Measurements from ENCODE around the gene PKNOX2.

DNA sequence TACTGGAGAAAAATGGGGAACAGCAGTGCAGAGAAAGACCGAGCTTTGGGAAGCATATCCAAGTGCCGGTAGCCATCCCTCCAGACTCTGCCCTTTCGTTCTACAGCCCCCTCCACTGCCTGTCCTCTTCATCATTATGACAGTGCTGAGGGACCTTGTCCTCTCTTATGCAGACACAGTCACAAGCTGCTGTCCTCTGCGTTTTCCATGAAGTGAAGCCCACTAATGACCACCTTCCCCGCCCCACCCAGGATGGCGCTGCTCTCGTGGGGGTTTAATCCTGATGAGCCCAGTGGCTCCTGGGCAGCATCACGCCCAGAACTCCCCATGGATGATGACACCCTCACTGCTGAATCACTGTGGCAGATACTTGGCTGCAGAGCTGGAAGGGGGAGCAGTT, 157.7 kb downstream of the PKNOX2 start:
- TF ChIP-seq, protein P1, sequence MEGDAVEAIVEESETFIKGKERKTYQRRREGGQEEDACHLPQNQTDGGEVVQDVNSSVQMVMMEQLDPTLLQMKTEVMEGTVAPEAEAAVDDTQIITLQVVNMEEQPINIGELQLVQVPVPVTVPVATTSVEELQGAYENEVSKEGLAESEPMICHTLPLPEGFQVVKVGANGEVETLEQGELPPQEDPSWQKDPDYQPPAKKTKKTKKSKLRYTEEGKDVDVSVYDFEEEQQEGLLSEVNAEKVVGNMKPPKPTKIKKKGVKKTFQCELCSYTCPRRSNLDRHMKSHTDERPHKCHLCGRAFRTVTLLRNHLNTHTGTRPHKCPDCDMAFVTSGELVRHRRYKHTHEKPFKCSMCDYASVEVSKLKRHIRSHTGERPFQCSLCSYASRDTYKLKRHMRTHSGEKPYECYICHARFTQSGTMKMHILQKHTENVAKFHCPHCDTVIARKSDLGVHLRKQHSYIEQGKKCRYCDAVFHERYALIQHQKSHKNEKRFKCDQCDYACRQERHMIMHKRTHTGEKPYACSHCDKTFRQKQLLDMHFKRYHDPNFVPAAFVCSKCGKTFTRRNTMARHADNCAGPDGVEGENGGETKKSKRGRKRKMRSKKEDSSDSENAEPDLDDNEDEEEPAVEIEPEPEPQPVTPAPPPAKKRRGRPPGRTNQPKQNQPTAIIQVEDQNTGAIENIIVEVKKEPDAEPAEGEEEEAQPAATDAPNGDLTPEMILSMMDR (conservative IDR thresholded peaks at IDR 0.05; ENCODE audit: low read length), result no peak
- no peak for TF ChIP-seq EZH2phosphoT487 (IDR thresholded peaks at IDR 0.05; ENCODE audit: borderline replicate concordance, low read depth, low read length)

Measured in OCI-LY7 (cell line).